ENCODE data around the gene SAP30BP.
A peak's percentile ranks its signal among the peaks of the same experiment; 100 is the strongest.

Gene SAP30BP

DNA sequence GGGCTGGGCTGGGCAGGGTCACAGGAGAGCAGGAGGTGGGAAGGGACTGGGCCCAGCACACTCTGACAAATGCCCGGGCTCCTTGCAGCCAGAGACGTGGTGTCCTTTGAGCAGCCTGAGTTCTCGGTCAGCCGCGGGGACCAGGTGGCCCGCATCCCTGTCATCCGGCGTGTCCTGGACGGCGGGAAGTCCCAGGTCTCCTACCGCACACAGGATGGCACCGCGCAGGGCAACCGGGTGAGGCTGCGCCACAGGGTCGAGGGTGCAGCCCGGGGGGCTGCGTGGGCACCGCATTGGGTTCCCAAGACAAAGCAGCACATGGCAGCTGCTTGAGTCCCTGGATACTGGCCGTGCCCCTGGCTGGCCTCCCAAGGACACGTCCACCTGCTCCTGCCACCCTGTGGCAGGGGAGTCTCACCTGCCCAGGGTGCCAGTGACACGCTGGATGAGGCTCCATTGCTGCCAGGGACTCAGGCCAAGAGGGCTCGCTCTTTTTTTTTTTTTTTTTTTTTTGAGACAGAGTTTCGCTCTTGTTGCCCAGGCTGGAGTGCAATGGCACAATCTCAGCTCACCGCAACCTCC lies 76.6 kb downstream of the SAP30BP start:
- no peak for DNase-seq

DNA sequence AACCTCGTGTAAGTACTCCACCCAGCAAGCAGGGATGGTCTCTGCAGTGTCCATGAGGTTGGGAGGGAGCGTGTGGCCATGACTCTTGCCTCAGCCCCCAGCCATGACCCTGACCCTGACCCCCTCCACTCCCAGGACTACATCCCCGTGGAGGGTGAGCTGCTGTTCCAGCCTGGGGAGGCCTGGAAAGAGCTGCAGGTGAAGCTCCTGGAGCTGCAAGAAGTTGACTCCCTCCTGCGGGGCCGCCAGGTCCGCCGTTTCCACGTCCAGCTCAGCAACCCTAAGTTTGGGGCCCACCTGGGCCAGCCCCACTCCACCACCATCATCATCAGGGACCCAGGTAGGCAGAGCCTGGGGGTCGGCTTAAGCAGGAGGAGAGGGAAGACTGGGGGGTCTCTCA lies 81.6 kb downstream of the SAP30BP start:
- DNase-seq, result no peak

DNA sequence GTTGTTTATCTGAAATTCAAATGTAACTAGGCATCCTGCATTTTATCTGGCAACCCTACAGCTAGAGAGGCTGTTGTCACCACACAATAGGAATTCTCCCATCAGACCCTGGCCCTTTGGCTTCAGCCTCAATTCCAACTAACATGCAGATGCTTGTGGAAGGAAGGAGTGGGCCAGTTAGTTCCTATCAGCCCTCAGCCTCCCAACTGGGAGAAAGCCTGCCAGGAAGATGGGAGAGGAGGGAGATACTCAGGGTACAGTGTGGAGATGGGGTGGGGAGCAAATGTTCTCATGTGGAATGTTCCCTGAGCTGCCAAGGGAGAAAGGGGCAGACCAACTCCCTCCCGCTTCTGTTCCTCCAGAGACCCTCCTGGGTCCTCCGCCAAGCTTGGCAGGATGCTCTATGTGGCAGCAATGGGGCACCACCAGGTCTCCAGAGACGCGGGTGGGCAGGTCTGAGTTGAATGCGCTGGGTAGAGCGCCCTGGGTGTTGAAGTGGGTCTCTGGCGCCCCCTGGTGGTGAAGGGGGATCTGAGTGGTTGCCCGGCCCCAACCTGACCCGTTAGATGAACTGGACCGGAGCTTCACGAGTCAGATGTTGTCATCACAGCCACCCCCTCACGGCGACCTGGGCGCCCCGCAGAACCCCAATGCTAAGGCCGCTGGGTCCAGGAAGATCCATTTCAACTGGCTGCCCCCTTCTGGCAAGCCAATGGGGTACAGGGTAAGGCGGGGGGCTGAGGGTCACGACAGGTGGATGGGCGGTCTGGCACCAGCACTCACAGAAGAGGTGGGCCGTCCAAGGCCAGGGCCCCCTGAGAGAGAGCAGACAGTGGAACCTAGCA lies 82.6 kb downstream of the SAP30BP start:
- peak; percentile 89 for DNase-seq

DNA sequence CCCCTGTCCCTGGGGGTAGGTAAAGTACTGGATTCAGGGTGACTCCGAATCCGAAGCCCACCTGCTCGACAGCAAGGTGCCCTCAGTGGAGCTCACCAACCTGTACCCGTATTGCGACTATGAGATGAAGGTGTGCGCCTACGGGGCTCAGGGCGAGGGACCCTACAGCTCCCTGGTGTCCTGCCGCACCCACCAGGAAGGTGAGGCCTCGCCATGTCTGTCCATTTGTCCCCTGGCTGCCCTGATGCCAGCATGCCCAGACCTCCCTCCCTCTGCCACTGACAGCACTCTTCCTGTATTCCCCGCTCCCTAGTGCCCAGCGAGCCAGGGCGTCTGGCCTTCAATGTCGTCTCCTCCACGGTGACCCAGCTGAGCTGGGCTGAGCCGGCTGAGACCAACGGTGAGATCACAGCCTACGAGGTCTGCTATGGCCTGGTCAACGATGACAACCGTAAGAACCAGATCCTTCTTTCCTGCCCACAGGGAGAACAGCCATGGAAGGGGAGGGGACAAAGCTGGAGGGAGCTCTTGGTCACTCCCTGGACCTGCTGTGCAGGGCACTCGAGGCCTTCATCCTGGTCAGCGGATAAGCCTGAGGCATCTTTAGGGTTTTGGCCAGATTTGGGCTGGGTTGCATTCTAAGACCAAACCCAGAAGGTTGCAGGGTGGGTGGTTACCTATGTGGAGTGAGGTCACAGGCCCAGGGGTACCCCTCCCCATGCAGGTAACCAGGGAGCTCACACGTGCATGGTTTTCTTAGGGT lies 83.7 kb downstream of the SAP30BP start:
- DNase-seq, result no peak

DNA sequence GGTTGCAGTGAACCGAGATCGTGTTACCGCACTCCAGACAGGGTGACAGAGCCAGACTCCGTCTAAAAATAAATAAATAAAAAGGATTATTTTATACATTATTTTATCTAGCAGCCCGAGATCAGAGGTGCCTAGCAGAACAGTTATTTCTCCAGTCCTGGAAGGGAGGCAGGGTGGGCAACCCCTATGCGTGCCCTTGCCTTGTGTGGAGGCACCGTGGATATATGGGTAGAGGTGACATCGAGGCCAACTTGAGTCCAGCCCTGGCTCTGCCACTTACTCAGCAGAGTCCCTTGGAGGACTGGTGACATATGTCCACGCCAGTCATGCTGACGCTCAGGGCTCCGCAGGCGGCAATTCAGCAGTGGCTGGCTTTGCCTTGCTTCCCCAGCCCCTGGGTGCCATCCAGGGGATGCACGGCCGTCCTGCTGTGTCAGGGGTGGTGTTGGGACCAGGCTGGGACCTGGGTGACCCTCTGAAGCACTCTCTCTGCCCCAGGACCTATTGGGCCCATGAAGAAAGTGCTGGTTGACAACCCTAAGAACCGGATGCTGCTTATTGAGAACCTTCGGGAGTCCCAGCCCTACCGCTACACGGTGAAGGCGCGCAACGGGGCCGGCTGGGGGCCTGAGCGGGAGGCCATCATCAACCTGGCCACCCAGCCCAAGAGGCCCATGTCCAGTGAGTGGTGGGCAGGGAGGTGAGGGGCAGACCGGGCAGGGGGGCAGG lies 84.7 kb downstream of the SAP30BP start:
- no peak for DNase-seq

DNA sequence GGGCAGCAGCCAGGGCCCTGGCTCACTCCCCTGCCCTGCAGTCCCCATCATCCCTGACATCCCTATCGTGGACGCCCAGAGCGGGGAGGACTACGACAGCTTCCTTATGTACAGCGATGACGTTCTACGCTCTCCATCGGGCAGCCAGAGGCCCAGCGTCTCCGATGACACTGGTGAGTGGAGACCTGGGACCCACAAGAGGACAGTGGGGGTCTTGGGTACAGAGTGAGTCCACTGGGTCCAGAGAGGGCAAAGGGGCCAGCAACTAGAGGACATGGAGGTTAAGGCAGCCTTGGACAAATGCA lies 85.2 kb downstream of the SAP30BP start:
- DNase-seq, result no peak

DNA sequence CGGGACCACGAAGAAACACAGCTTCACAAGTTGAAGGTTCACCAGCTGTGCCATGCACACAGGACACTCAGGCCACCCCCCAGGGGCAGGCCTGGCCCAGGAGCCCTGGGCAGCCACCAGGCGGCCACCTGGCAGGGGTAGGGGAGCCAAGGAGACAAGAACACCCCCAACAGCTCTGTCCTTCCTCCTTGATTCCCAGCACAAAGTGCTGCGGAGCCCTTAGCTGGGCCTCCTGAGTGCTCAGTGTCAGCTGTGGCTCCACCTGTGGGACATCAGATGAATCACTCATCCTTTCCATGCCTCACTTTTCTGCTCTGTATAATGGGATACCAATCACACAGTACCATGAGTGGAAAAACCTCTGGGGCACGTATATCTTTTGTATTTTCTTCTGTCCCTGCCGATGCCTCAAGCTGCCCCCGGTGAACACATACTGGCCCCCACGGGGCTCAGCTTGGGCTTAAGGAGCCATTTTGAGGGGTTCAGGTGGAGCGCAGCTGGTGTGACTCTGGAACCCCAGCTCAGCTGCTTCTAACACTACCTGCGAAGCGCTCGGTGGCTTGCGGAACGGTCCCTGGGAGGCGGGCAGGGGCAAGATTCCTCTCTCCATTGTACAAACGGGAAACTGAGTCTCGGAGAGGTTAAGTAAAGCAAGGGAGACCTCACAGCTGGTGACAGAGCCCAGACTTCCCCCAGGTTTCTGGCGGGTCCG lies 85.8 kb downstream of the SAP30BP start:
- peak; percentile 55 for DNase-seq

DNA sequence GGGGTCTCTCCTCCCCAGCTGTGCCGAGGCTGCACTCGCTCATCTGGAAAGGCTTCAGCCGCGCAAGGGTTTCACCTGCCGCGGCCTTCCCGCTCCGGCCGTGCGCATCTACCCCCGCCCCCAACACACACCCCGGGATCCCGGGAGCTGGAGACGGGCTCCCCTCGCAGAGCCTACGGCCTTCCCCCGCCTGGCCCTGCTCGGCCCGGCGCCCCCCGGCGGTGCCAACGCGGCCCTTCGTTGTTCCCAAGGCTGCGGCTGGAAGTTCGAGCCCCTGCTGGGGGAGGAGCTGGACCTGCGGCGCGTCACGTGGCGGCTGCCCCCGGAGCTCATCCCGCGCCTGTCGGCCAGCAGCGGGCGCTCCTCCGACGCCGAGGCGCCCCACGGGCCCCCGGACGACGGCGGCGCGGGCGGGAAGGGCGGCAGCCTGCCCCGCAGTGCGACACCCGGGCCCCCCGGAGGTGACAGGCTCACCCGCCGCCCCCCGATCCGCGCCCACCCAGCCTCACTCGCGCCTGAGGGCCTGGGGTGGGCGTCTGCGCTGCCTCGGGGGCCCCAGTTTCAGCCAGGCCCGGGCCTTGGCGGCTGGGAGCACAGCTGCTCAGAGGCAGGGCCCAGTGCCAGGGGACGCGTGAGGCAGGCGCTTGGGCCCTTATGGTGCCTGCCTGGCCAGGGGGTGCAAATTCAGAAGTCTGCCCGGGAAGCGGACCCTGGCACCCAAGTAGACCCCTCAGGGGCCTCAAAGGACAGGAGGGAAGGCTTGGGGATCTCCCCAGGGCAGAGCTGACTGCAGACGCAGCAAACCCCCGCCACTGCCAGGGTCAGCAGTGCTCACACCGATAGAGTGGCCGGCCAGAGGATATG lies 86.6 kb downstream of the SAP30BP start:
- DNase-seq, result peak; percentile 79

DNA sequence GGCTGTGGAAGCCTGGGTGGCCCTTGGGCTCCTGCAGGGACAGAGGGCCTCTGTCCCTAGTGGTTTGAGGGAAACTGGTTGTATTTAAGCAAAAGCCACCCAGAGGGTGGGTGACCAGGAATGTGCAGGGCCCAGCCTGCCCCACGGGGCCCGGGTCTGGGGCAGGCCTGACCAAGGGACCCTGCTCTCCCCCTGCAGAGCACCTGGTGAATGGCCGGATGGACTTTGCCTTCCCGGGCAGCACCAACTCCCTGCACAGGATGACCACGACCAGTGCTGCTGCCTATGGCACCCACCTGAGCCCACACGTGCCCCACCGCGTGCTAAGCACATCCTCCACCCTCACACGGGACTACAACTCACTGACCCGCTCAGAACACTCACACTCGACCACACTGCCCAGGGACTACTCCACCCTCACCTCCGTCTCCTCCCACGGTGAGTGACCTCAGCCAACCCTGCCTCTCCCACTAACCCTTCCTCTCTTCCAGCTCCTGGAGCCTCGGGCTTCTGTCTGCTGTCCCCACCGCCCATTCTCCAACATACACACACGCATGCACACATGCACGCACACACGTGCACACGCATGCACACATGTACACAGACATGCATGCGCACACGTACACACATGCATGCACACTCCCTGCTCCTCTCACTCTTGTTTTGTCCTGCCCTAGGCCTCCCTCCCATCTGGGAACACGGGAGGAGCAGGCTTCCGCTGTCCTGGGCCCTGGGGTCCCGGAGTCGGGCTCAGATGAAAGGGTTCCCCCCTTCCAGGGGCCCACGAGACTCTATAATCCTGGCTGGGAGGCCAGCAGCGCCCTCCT lies 87.5 kb downstream of the SAP30BP start:
- no peak for DNase-seq

DNA sequence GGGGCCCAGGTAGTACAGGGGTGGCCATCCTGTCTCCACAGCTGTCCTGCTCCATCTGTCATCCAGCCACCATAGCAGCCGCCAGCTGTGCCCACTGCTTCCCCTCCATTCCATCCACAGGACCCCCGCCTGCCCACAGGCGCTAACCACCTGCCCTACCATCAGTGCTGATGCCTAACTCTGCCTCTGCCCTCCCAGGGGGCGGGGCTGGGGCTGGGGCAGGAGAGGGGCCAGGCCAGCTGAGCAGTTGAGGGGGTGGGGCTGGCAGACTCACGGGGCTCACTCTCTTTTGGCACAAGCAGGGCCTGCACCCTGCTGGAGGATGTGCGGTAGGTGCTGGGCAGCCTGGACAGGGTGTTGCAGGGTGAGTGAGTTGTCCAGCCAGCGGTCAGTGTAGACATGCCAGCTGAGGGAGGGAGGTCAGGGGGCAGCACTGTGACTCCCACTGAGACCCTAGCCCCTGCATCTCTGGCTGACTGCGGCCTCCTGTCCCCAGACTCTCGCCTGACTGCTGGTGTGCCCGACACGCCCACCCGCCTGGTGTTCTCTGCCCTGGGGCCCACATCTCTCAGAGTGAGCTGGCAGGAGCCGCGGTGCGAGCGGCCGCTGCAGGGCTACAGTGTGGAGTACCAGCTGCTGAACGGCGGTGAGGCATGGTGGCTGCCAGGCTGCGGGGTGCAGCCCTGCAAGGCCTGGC lies 88.2 kb downstream of the SAP30BP start:
- DNase-seq, result no peak

DNA sequence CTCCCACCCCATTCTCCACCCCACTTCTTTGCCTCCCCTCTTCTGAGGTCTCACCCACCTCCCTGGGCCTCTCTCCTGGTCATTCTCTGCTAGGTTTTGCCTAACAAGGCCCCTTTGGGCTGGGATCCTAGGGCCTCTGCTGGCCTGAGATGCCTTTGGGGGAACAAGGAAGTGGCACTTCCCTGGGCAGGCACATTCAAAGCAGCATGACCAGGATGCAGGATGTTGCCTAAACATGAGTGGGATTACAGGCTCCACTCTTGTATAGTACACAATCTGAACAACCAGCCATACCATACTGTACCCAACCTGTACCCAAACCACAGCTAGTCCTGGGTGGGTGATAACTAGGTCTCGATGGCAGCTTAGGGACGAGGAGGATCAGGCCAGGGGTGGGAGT lies 88.9 kb downstream of the SAP30BP start:
- no peak for DNase-seq

DNA sequence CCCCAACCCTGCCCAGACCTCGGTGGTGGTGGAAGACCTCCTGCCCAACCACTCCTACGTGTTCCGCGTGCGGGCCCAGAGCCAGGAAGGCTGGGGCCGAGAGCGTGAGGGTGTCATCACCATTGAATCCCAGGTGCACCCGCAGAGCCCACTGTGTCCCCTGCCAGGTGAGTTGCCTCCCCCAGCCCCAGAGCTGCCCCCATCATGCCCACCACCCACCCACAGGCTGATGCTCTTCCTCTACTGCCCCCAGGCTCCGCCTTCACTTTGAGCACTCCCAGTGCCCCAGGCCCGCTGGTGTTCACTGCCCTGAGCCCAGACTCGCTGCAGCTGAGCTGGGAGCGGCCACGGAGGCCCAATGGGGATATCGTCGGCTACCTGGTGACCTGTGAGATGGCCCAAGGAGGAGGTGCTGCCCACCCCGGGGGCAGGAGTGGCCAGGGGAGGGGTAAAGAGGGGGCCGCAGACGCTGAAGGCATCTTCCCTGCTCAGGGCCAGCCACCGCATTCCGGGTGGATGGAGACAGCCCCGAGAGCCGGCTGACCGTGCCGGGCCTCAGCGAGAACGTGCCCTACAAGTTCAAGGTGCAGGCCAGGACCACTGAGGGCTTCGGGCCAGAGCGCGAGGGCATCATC lies 89.4 kb downstream of the SAP30BP start:
- DNase-seq, result no peak

DNA sequence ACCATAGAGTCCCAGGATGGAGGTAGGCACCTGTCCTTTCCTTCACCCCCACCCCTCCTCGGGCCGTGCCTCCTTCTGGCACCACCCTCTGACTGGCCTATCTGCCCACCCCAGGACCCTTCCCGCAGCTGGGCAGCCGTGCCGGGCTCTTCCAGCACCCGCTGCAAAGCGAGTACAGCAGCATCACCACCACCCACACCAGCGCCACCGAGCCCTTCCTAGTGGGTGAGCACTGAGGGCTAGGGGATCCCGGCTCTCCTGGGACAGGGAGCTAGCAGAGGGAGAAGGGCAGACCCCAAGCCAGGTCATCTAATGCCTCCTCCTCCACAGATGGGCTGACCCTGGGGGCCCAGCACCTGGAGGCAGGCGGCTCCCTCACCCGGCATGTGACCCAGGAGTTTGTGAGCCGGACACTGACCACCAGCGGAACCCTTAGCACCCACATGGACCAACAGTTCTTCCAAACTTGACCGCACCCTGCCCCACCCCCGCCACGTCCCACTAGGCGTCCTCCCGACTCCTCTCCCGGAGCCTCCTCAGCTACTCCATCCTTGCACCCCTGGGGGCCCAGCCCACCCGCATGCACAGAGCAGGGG lies 90.0 kb downstream of the SAP30BP start:
- DNase-seq, result no peak
